ENCODE data around the gene HTR2A.
"Not testable (repeated sequence)": the region's sequence is repeated elsewhere in the genome, so short reads cannot be mapped to it uniquely, and the experiment has no call there.

Gene HTR2A

GRCh38 chr13:46804921-46805320, 91.9 kb downstream of the HTR2A start:
- not testable (repeated sequence) for DNase-seq (ENCODE audit: low read depth)

- peak; percentile 98 for DNase-seq (ENCODE audit: low read depth)
These were observed 92.5 kb downstream of the HTR2A start for GRCh38 chr13:46804391-46804815.

- DNase-seq (ENCODE audit: low read depth), result peak; percentile 13
These were observed 93.3 kb downstream of the HTR2A start for GRCh38 chr13:46803586-46803985.

- peak; percentile 36 for DNase-seq (ENCODE audit: low read depth)
These were observed 95.0 kb downstream of the HTR2A start for GRCh38 chr13:46801858-46802257.

GRCh38 chr13:46799139-46799538, 97.7 kb downstream of the HTR2A start:
- DNase-seq (ENCODE audit: low read depth), result no peak

GRCh38 chr13:46797501-46798237, 99.2 kb downstream of the HTR2A start:
- DNase-seq (ENCODE audit: low read depth), result no peak

GRCh38 chr13:46796515-46797474, 100.1 kb downstream of the HTR2A start, which contains the start of gene ESD:
Gene ESD, minus strand, starts transcription at chr13:46797161. Its CDS starts 5,748 bp downstream, at chr13:46791413.
- DNase-seq (ENCODE audit: low read depth), result peak; percentile 93

- no peak for DNase-seq (ENCODE audit: low read depth)
These were observed 100.7 kb downstream of the HTR2A start for GRCh38 chr13:46796129-46796514.

- DNase-seq (ENCODE audit: low read depth), result peak; percentile 14
These were observed 101.5 kb downstream of the HTR2A start for GRCh38 chr13:46795321-46795720.

GRCh38 chr13:46783504-46783903, 113.3 kb downstream of the HTR2A start:
- no peak for DNase-seq (ENCODE audit: low read depth)

GRCh38 chr13:46782691-46783090, 114.2 kb downstream of the HTR2A start:
- no peak for DNase-seq (ENCODE audit: low read depth)

- DNase-seq (ENCODE audit: low read depth), result no peak
These were observed 114.8 kb downstream of the HTR2A start for GRCh38 chr13:46782066-46782465.
